Loucy (cell line): ENCODE results near the gene SHFL.
A peak's percentile ranks its signal among the peaks of the same experiment; 100 is the strongest.

Experiments used
- H2AFZ ChIP-seq: fragments of 200-600 bp; sonication (generic); 2 replicates; pipeline ENCODE4 v1.6.0; 2016; ENCODE audit warnings: antibody characterized with exemption, mild to moderate bottlenecking, low read length, moderate library complexity
- H3F3A ChIP-seq: fragments of 200-600 bp; 2 replicates; pipeline ENCODE4 v1.6.0; 2016; ENCODE audit warnings: antibody characterized with exemption, low read depth, mild to moderate bottlenecking
- H3K27me3 ChIP-seq: fragments of 200-600 bp; sonication (generic); 2 replicates; pipeline ENCODE4 v1.6.1; 2014; ENCODE audit warnings: low read length, mild to moderate bottlenecking; ENCODE audit not compliant: insufficient read depth, poor library complexity, severe bottlenecking
- H3K36me3 ChIP-seq: fragments of 200-600 bp; sonication (generic); 2 replicates; pipeline ENCODE4 v1.6.1; 2016; ENCODE audit warnings: low read length; ENCODE audit not compliant: insufficient read depth
- H3K4me1 ChIP-seq: fragments of 200-600 bp; sonication (generic); 2 replicates; pipeline ENCODE4 v1.5.1; 2014; ENCODE audit warnings: low read length, mild to moderate bottlenecking; ENCODE audit not compliant: insufficient read depth, poor library complexity, severe bottlenecking
- H3K4me2 ChIP-seq: fragments of 200-600 bp; sonication (generic); 2 replicates; pipeline ENCODE4 v1.6.0; 2014; ENCODE audit warnings: antibody characterized with exemption, low read length, low read depth, mild to moderate bottlenecking; ENCODE audit not compliant: poor library complexity, severe bottlenecking
- H3K4me3 ChIP-seq: fragments of 200-600 bp; sonication (generic); 2 replicates; pipeline ENCODE4 v1.5.1; 2014; ENCODE audit warnings: low read length, mild to moderate bottlenecking, mixed read lengths; ENCODE audit not compliant: poor library complexity, severe bottlenecking
- H3K79me2 ChIP-seq: fragments of 200-600 bp; sonication (generic); 2 replicates; pipeline ENCODE4 v1.6.1; 2014; ENCODE audit warnings: low read length; ENCODE audit not compliant: insufficient read depth
- H3K9ac ChIP-seq: fragments of 200-600 bp; sonication (generic); 2 replicates; pipeline ENCODE4 v1.6.0; 2014; ENCODE audit warnings: mild to moderate bottlenecking, low read depth, low read length, moderate library complexity; ENCODE audit not compliant: poor library complexity, severe bottlenecking
- H3K9me2 ChIP-seq: fragments of 200-600 bp; sonication (generic); replicated peaks from 2 replicates; pipeline ENCODE4 v1.6.1; 2016; ENCODE audit warnings: low read depth, low read length, mixed read lengths
- H3K9me3 ChIP-seq: fragments of 200-600 bp; sonication (generic); 2 replicates; pipeline ENCODE4 v1.6.1; 2014; ENCODE audit warnings: mild to moderate bottlenecking, antibody characterized with exemption, low read length, low read depth; ENCODE audit not compliant: insufficient read depth
- H4K20me1 ChIP-seq: fragments of 200-600 bp; sonication (generic); 2 replicates; pipeline ENCODE4 v1.6.0; 2014; ENCODE audit warnings: antibody characterized with exemption, low read length, mild to moderate bottlenecking; ENCODE audit not compliant: insufficient read depth, poor library complexity, severe bottlenecking
- CTCF ChIP-seq: fragments of 200-600 bp; sonication (generic); conservative IDR thresholded peaks from 2 replicates; pipeline ENCODE4 v1.5.1; 2014; ENCODE audit warnings: mild to moderate bottlenecking, antibody characterized with exemption, low read length
- EZH2phosphoT487 ChIP-seq: fragments of 200-600 bp; IDR thresholded peaks from 2 replicates; pipeline ENCODE4 v1.6.1; 2018; ENCODE audit warnings: antibody characterized with exemption, mild to moderate bottlenecking, moderate library complexity, borderline replicate concordance

SHFL gene

DNA sequence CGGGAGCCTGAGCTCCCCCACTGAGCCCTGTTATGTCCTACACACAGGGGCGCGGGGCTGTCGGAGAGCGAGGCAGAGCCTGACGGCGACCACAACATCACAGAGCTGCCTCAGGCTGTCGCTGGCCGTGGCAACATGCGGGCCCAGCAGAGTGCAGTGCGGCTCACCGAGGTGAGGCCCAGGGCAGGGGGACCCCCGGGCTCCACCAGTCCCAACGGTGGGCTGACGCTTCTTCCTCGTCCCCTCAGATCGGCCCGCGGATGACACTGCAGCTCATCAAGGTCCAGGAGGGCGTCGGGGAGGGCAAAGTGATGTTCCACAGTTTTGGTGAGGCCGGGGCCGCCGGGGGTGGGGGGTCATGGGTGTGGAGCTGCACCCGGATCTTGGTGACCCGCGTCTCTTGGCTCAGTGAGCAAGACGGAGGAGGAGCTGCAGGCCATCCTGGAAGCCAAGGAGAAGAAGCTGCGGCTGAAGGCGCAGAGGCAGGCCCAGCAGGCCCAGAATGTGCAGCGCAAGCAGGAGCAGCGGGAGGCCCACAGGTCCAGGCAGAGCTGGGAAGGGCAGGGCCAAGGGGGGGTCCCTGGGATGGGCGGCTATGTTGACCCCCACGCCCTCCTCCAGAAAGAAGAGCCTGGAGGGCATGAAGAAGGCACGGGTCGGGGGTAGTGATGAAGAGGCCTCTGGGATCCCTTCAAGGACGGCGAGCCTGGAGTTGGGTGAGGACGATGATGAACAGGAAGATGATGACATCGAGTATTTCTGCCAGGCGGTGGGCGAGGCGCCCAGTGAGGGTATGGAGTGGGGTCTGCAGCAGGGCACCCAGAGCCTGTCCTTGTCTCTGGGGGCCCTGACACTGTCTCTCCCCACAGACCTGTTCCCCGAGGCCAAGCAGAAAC, 24.2 kb downstream of the SHFL start:
- Histone ChIP-seq H3K79me2 (peaks cover 51% of the 10 kb centered on the region), H3K9me3 (no peaks in the 10 kb centered on the region), H2AFZ (no peak overlapping the region), H3K4me1 (peaks cover 14% of the 10 kb centered on the region), H3K27me3 (no peaks in the 10 kb centered on the region), H3K4me2 (no peak overlapping the region), H3K36me3 (peaks cover 45% of the 10 kb centered on the region; the same call in 1 of the 2 replicates), H4K20me1 (peaks cover 54% of the 10 kb centered on the region), H3K4me3 (no peak overlapping the region), H3F3A (peaks cover 10% of the 10 kb centered on the region), H3K9ac (no peak overlapping the region), H3K9me2 (no peaks in the 10 kb centered on the region)
- no peak for TF ChIP-seq CTCF
- TF ChIP-seq EZH2phosphoT487, result no peak

DNA sequence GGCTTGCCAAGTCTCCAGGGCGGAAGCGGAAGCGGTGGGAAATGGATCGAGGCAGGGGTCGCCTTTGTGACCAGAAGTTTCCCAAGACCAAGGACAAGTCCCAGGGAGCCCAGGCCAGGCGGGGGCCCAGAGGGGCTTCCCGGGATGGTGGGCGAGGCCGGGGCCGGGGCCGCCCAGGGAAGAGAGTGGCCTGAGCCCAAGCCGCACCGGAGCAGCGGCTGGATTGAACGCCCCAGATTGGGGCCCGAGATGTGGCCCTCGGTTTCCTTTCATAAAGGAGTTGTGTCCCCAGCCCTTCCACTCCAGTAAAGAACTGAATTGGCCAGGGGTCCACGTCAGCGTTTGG, 24.8 kb downstream of the SHFL start:
- Histone ChIP-seq H3K9ac (no peak overlapping the region), H3K4me2 (peak overlapping the region; percentile 2), H3K4me1 (peaks cover 8% of the 10 kb centered on the region), H3K9me3 (no peaks in the 10 kb centered on the region), H3K27me3 (no peaks in the 10 kb centered on the region), H3K4me3 (no peak overlapping the region), H4K20me1 (peaks cover 58% of the 10 kb centered on the region), H2AFZ (no peak overlapping the region), H3K36me3 (peaks cover 51% of the 10 kb centered on the region; the same call in 1 of the 2 replicates), H3F3A (peaks cover 6% of the 10 kb centered on the region; the same call in 1 of the 2 replicates), H3K79me2 (peaks cover 51% of the 10 kb centered on the region), H3K9me2 (no peaks in the 10 kb centered on the region)
- TF ChIP-seq EZH2phosphoT487, result no peak
- TF ChIP-seq CTCF, result no peak

DNA sequence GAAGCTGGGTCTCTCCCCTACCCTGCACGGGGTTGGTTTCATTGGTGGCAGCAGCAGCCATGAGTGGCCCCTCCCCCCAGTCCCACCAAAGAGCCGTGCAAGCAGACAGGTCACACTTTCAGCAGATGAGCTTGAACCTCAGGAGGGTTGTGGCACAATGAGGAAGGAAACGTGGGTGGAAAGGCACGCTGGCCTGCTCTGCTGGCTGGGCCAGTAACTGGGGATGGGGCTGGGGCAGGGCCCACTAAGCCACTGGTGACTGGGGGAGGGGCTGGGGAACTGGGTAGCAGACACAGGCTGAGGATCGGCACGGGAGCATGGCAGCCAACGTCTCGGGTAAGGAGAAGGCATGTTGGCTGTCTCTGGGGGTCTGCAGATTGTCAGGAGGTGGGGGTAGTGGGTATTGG, 25.3 kb downstream of the SHFL start, which contains the start of gene P2RY11:
P2RY11 (plus strand) TSS at position 289 of the 407 bp plus-strand sequence; CDS start at position 318, 29 bp downstream.
- Histone ChIP-seq H3K4me1 (peaks cover 8% of the 10 kb centered on the region), H3K9me3 (no peaks in the 10 kb centered on the region), H3K4me3 (no peak within 1 kb of the TSS), H3K79me2 (peaks cover 54% of the 10 kb centered on the region), H3K36me3 (peaks cover 56% of the 10 kb centered on the region; the same call in 1 of the 2 replicates), H3K27me3 (no peaks in the 10 kb centered on the region), H2AFZ (no peak within 1 kb of the TSS), H3K9ac (no peak within 1 kb of the TSS), H3K4me2 (peak within 1 kb of the TSS; percentile 2), H3K9me2 (no peaks in the 10 kb centered on the region), H4K20me1 (peaks cover 63% of the 10 kb centered on the region), H3F3A (peaks cover 6% of the 10 kb centered on the region; the same call in 1 of the 2 replicates)
- no peak for TF ChIP-seq CTCF
- no peak for TF ChIP-seq EZH2phosphoT487
